ENCODE measurements around the gene NPRL2. TPM values are rescaled to one million over a fixed set of nuclear protein-coding genes. Genes with fewer than 3 reads are reported as not detected.

The NPRL2 gene
- 25.3 and 30.6 TPM in 2 replicates for total RNA-seq (2016; rRNA removed; fragmentation: Illumina TruSeq; extraction: Trizol)
- total RNA-seq (2016; cell fraction: cytosol; rRNA removed; fragmentation: Illumina TruSeq; extraction: Trizol; ENCODE audit: low read depth): 8.8 and 10.0 TPM in 2 replicates
- 30.7 and 30.9 TPM in 2 replicates for total RNA-seq (2016; cell fraction: insoluble cytoplasmic fraction; rRNA removed; fragmentation: Illumina TruSeq; extraction: Trizol)
- 12.0 and 12.5 TPM in 2 replicates for total RNA-seq (2016; cell fraction: membrane; rRNA removed; fragmentation: Illumina TruSeq; extraction: Trizol)
- 18.9 and 19.6 TPM in 2 replicates for total RNA-seq (2016; cell fraction: nucleus; rRNA removed; fragmentation: Illumina TruSeq; extraction: Trizol)
- 51.4 and 52.7 TPM in 2 replicates for polyA plus RNA-seq (2011; rRNA removed)
- polyA plus RNA-seq (2011; cell fraction: cytosol; rRNA removed): 34.7 and 41.4 TPM in 2 replicates
- polyA plus RNA-seq (2011; cell fraction: nucleus; rRNA removed): 127 and 140 TPM in 2 replicates
- 13.7 and 18.3 TPM in 2 replicates for polyA plus RNA-seq (2012)
- polyA plus RNA-seq (2016; cell fraction: cytosol; fragmentation: Illumina TruSeq; extraction: Trizol; ENCODE audit: low read depth): 5.2 and 6.1 TPM in 2 replicates
- polyA plus RNA-seq (2016; cell fraction: insoluble cytoplasmic fraction; fragmentation: Illumina TruSeq; extraction: Trizol; ENCODE audit: low read depth): 22.7 and 25.4 TPM in 2 replicates
- 7.5 and 10.8 TPM in 2 replicates for polyA plus RNA-seq (2016; cell fraction: membrane; fragmentation: Illumina TruSeq; extraction: Trizol; ENCODE audit: low read depth)
- polyA plus RNA-seq (2016; cell fraction: nucleus; fragmentation: Illumina TruSeq; extraction: Trizol; ENCODE audit: insufficient read depth, low read depth): 37.1 and 38.0 TPM in 2 replicates
- 32.6 and 44.8 TPM in 2 replicates for polyA minus RNA-seq (2011; rRNA and poly(A)+ RNA removed; ENCODE audit: low replicate concordance)
- 11.1 and 13.9 TPM in 2 replicates for polyA minus RNA-seq (2011; cell fraction: cytosol; rRNA and poly(A)+ RNA removed)
- 21.0 and 32.1 TPM in 2 replicates for polyA minus RNA-seq (2011; cell fraction: nucleus; rRNA and poly(A)+ RNA removed)
- Bru-seq, nascent RNA: percentile 57 among the genes with signal in this experiment
- BruChase-seq, experiment 1, labeled RNA remaining after a 6-hour chase: percentile 81 among the genes with signal in this experiment
- percentile 77 among the genes with signal in this experiment for BruChase-seq, experiment 2, labeled RNA remaining after a 2-hour chase
- long read RNA-seq, experiment 1, transcript NPRL2-201 (11 exons, 1,700 nt): major isoform, 30 of 44 reads
- long read RNA-seq, experiment 1, partial matches to known transcripts: 2 of 44 reads
- long read RNA-seq, experiment 1, other reads (novel, unspliced or antisense): 12 of 44 reads
- long read RNA-seq, experiment 2, transcript NPRL2-201 (11 exons, 1,700 nt): major isoform, 21 of 36 reads
- long read RNA-seq, experiment 2, partial matches to known transcripts: 2 of 36 reads
- long read RNA-seq, experiment 2, other reads (novel, unspliced or antisense): 13 of 36 reads

GRCh38 chr3:50350527-50351322 is at the start of gene NPRL2, which contains the start of gene CYB561D2:
NPRL2 (minus strand) TSS chr3:50350775; CDS start chr3:50350652, 123 bp downstream.
CYB561D2 (plus strand) TSS chr3:50350862; CDS start chr3:50351434, 572 bp downstream.
- peak; percentile 90 for DNase-seq (ENCODE audit: low spot score)
- Histone ChIP-seq H3K27ac (ENCODE audit: extremely low read length, insufficient read depth, low read length) (peak within 1 kb of the TSS; percentile 65), H3K79me2 (ENCODE audit: insufficient read depth, low read length) (peaks cover 16% of the 10 kb centered on the region), H3K4me1 (ENCODE audit: insufficient read depth, low read length) (peaks cover 58% of the 10 kb centered on the region), H3K9me3 (ENCODE audit: low read length) (no peaks in the 10 kb centered on the region), H3K4me3 (replicated peaks in 1 of 3; ENCODE audit: insufficient read depth in 1 of 3, low read depth in 2 of 3, low read length in 3 of 3) (peak within 1 kb of the TSS; percentile 68 to 85 (median 77)), H3K36me3 (replicated peaks in 1 of 2; ENCODE audit: control insufficient read depth in 1 of 2, insufficient read depth in 2 of 2, low read length in 2 of 2) (peaks cover 9 to 40% of the 10 kb centered on the region in 2 experiments; a peak in 4 of 5 replicates), H2AFZ (ENCODE audit: low read length) (peak within 1 kb of the TSS; percentile 58), H3K27me3 (ENCODE audit: control insufficient read depth in 1 of 2, insufficient read depth in 2 of 2, low read length in 2 of 2) (no peaks in the 10 kb centered on the region), H3K9ac (ENCODE audit: insufficient read depth, low read depth, low read length) (peak within 1 kb of the TSS; percentile 76), H4K20me1 (ENCODE audit: insufficient read depth, low read length) (0 out of 2 replicates have a peak, but pooled peaks cover 3% of the 10 kb centered on the region), H3K4me2 (ENCODE audit: low read depth, low read length) (peak within 1 kb of the TSS; percentile 99)
- WGBS (ENCODE audit: low lambda C conversion rate): 2% methylated on average over 18 of the region's 64 CpGs
- CTCF ChIA-PET (ENCODE audit: low intra/inter-chr PET ratio, low total read pairs): no interaction called here
- BruUV-seq (replicated peaks): no TSS peak
- POLR2A ChIA-PET: interaction anchor here (0.8 to 2.7 kb wide), 14 partner anchors 8 to 268 kb away, joined by 3 to 60 read pairs (median 5); partner anchors contain the start of genes GNAI2, HEMK1, HYAL1 and HYAL3
- intact Hi-C loops (cut with micrococcal nuclease; ENCODE audit: unreplicated experiment) (no loop called here), in situ Hi-C loops (cut with HindIII; ENCODE audit: extremely low pct_ligation_motif_present, low pct_unique_long_range_greater_than_20kb) (no loop called here)
- FAIRE-seq: peak; percentile 83
- ATAC-seq: peak; percentile 91
- TF ChIP-seq NR2C2 (CRISPR knock-in tag; IDR thresholded peaks at IDR 0.05; ENCODE audit: borderline replicate concordance) (peak; percentile 98), ZNF460 (CRISPR knock-in tag; IDR thresholded peaks at IDR 0.05; ENCODE audit: borderline replicate concordance) (no peak), PBX2 (CRISPR knock-in tag; IDR thresholded peaks at IDR 0.05) (no peak), NONO (IDR thresholded peaks at IDR 0.05) (no peak), NONO (CRISPR knock-in tag; conservative IDR thresholded peaks at IDR 0.05) (peak; percentile 62; the same call in 1 of the 2 replicates), ARID5B (CRISPR knock-in tag; IDR thresholded peaks at IDR 0.05) (peak; percentile 54; the same call in 1 of the 2 replicates), JUNB (CRISPR knock-in tag; IDR thresholded peaks at IDR 0.05; ENCODE audit: borderline replicate concordance) (peak; percentile 48; the same call in 1 of the 2 replicates)

Measured in HepG2 (cell line).